OCI-LY3 (cell line): ENCODE measurements around the gene HDAC7.

Experiments used
- H2AFZ ChIP-seq: fragments of 200-600, 300-600 bp; shearing (Covaris generic); 2 replicates; pipeline ENCODE4 v1.6.0; 2014; ENCODE audit warnings: antibody characterized with exemption, low read depth, low read length
- H3K27ac ChIP-seq: fragments of 200-600, 300-600 bp; sonication (generic); 2 replicates; pipeline ENCODE4 v1.5.1; 2014; ENCODE audit warnings: mild to moderate bottlenecking, low read length, moderate library complexity, mixed read lengths
- H3K27me3 ChIP-seq: fragments of 200-600, 300-600 bp; sonication (generic); 2 replicates; pipeline ENCODE4 v1.6.1; 2014; ENCODE audit warnings: low read depth, low read length, mixed read lengths
- H3K36me3 ChIP-seq: fragments of 200-600, 300-600 bp; sonication (generic); replicated peaks from 2 replicates; pipeline ENCODE3; 2014; ENCODE audit warnings: low read depth, low read length, mixed read lengths
- H3K4me1 ChIP-seq: fragments of 300-600, 200-600 bp; sonication (generic); 2 replicates; pipeline ENCODE4 v1.6.1; 2014; ENCODE audit warnings: low read length, mixed read lengths
- H3K4me2 ChIP-seq: fragments of 200-600, 300-600 bp; sonication (generic); 2 replicates; pipeline ENCODE4 v1.6.1; 2014; ENCODE audit warnings: low read length, mixed read lengths
- H3K4me3 ChIP-seq: fragments of 300-600, 200-600 bp; sonication (generic); 2 replicates; pipeline ENCODE4 v1.5.1; 2014; ENCODE audit warnings: antibody characterized with exemption, mild to moderate bottlenecking, low read length, moderate library complexity
- H3K79me2 ChIP-seq: fragments of 300-600, 200-600 bp; shearing (Covaris generic); 2 replicates; pipeline ENCODE4 v1.6.1; 2014; ENCODE audit warnings: mild to moderate bottlenecking, low read length, mixed read lengths
- H3K9ac ChIP-seq: fragments of 300-600, 200-600 bp; shearing (Covaris generic); 2 replicates; pipeline ENCODE4 v1.6.0; 2014; ENCODE audit warnings: mild to moderate bottlenecking, low read length, moderate library complexity
- H3K9me3 ChIP-seq: fragments of 200-600, 300-600 bp; shearing (Covaris generic); 2 replicates; pipeline ENCODE4 v1.6.1; 2014; ENCODE audit warnings: low read length, mixed read lengths; ENCODE audit not compliant: insufficient read depth
- H4K20me1 ChIP-seq: fragments of 200-600, 300-600 bp; sonication (generic); 2 replicates; pipeline ENCODE4 v1.6.1; 2016; ENCODE audit warnings: low read length, mixed read lengths; ENCODE audit not compliant: insufficient read depth
- CTCF ChIP-seq: fragments of 200-600, 300-600 bp; sonication (generic); IDR thresholded peaks from 2 replicates; pipeline ENCODE4 v1.5.1; 2014; ENCODE audit warnings: antibody characterized with exemption, low read length, low read depth
- EZH2phosphoT487 ChIP-seq: fragments of 200-600 bp; shearing (Covaris generic); IDR thresholded peaks from 2 replicates; pipeline ENCODE4 v1.6.1; 2018; ENCODE audit warnings: antibody characterized with exemption, mixed run types, low read depth

HDAC7 gene

GRCh38 chr12:47860873-47861272 is 41.2 kb upstream of the HDAC7 start:
- Histone ChIP-seq H3K4me2 (no peak overlapping the region), H3K4me3 (no peak overlapping the region), H4K20me1 (no peaks in the 10 kb centered on the region), H2AFZ (no peak overlapping the region), H3K79me2 (no peaks in the 10 kb centered on the region), H3K9ac (no peak overlapping the region), H3K27ac (no peak overlapping the region), H3K9me3 (no peaks in the 10 kb centered on the region), H3K4me1 (no peaks in the 10 kb centered on the region), H3K36me3 (no peaks in the 10 kb centered on the region), H3K27me3 (peaks cover 11% of the 10 kb centered on the region; the same call in 1 of the 2 replicates)
- TF ChIP-seq EZH2phosphoT487 (no peak), CTCF (no peak)

- Histone ChIP-seq H3K36me3 (no peaks in the 10 kb centered on the region), H3K4me2 (no peak overlapping the region), H3K27ac (no peak overlapping the region), H4K20me1 (no peaks in the 10 kb centered on the region), H3K4me1 (no peaks in the 10 kb centered on the region), H3K4me3 (no peak overlapping the region), H3K27me3 (peaks cover 11% of the 10 kb centered on the region; the same call in 1 of the 2 replicates), H3K79me2 (no peaks in the 10 kb centered on the region), H3K9ac (no peak overlapping the region), H3K9me3 (no peaks in the 10 kb centered on the region), H2AFZ (no peak overlapping the region)
- TF ChIP-seq EZH2phosphoT487 (no peak), CTCF (no peak)
Observed at GRCh38 chr12:47860279-47860841, 40.7 kb upstream of the HDAC7 start.

- Histone ChIP-seq H3K27ac (no peak overlapping the region), H3K79me2 (no peaks in the 10 kb centered on the region), H3K4me1 (no peaks in the 10 kb centered on the region), H4K20me1 (no peaks in the 10 kb centered on the region), H3K27me3 (peaks cover 11% of the 10 kb centered on the region; the same call in 1 of the 2 replicates), H2AFZ (no peak overlapping the region), H3K9ac (no peak overlapping the region), H3K4me3 (no peak overlapping the region), H3K36me3 (no peaks in the 10 kb centered on the region), H3K9me3 (no peaks in the 10 kb centered on the region), H3K4me2 (no peak overlapping the region)
- TF ChIP-seq CTCF: no peak
- TF ChIP-seq EZH2phosphoT487: no peak
Observed at GRCh38 chr12:47858511-47859266, 39.0 kb upstream of the HDAC7 start.

GRCh38 chr12:47856721-47857575 is 37.2 kb upstream of the HDAC7 start:
- H3K4me2 ChIP-seq: no peak overlapping the region
- H3K4me1 ChIP-seq: no peaks in the 10 kb centered on the region
- no peak overlapping the region for H3K9ac ChIP-seq
- no peak overlapping the region for H3K27ac ChIP-seq
- TF ChIP-seq CTCF (no peak), EZH2phosphoT487 (no peak)
- H3K36me3 ChIP-seq: no peaks in the 10 kb centered on the region
- no peaks in the 10 kb centered on the region for H3K79me2 ChIP-seq
- peaks cover 11% of the 10 kb centered on the region for H3K27me3 ChIP-seq
- H2AFZ ChIP-seq: no peak overlapping the region
- H4K20me1 ChIP-seq: no peaks in the 10 kb centered on the region
- H3K4me3 ChIP-seq: no peak overlapping the region
- no peaks in the 10 kb centered on the region for H3K9me3 ChIP-seq
